AG20443 (cell line): Measurements from ENCODE around the gene ZFYVE21.
A peak's percentile ranks its signal among the peaks of the same experiment; 100 is the strongest.

Source experiments
- DNase-seq: peaks from one replicate; pipeline ENCODE4 v3.0.0; 2012; ENCODE audit warnings: low spot score, mixed read lengths

ZFYVE21 gene

GRCh38 chr14:103705504-103706284 lies 9.9 kb upstream of the ZFYVE21 start:
- no peak for DNase-seq

DNA sequence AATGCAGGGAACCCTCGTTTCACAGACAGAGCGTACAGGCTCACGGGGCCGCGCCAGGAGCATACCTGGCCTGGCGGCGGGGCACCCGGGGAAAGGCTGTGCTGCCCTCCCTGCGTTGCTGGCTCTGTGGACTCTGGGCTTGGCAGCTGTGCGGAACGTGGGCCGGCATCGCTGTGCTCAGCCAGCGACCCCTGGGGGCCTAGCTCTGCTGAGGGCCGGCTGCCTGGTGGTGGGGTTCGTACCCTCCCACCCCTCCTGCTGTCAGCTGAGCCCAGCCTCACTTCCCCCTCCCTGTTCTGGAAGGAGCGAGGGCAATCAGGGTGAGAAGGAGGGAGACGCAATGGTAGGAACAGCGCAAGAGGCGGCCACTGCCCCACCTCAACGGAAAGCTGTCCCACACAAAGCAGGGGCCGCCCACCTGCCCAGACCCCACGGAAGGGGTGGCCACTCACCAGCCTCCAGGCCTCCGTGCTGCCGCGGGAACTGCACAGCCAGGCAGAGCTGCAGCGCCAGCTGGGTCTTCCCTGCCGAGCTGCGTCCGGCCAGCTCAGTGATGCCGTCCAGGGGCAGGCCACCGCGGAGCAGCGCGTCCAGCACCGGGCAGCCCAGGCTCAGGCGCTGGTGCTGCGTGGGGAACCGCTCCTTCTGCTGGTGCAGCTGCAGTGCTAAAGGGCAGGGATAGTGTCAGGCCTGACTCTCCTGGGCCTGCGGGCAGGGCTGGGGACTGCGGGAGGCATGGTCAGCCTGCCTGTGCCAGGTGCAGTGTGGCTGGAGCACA lies 8.9 kb upstream of the ZFYVE21 start:
- DNase-seq: no peak

DNA sequence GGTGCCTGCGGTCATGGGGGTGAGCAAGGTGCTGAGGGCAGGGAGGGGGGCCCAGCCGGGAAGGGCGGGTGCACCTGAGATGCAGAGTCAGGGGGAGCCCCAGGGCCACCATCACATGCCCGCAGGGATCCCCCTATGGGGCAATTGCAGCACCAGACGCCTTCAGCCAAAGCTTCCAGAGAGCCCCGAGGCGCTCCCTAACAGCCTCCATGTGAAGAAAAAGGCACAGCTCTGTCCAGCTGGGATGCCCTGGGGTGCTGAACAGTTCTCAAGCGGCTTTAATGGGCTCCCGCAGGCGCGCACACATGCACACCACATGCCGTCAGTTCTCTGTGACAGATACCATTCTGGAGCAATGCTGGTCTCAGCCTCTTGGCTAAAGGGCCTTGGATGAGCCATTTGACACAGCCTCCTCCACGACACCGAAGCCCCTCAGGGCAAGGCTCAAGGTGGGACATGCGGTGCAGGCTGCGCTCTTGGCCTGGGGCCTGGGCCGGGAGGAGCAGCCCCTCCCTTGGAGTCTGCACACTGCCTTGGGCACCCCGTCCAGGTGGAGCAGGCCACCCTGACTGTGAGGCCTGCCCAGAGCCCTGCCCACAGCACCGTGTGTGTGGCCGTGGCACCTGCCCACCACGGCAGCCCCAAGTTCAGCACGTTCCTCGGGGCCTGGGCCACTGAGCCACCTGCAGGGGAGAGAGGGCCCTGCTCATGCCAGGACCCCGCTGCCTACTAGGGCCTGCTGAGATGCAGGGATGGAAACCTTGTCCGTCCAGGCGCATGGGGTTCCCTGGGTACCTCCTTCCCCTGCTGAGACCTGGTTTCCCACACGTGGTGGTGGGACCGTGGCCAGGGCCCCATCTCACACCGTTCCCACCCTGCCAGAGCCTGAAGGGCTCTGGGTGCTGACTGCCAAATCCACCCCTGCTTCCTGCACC lies 8.0 kb upstream of the ZFYVE21 start:
- no peak for DNase-seq

DNA sequence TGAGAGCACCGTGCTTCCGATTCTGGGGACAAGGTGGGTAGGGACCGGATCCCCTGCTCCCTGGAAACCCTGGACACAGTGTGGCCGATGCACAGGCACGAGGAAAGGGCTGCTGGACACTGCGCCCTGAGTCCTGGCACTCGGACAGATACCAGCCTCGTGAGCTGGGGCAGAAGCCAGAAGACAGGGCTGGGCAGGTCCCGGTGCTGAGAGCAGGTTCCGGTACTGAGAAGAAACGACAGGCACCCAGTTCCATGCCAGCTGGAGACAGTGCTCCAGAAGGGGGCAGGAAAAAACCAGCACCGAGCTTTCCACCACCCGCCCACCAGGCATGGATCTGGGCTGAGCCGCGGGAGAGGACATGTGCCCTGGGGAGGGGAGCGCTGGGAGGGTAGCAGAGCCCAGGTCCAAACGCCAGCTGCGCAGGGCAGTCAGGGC lies 6.8 kb upstream of the ZFYVE21 start:
- no peak for DNase-seq

GRCh38 chr14:103709814-103710213 lies 5.8 kb upstream of the ZFYVE21 start:
- no peak for DNase-seq

GRCh38 chr14:103710771-103711377 lies 4.7 kb upstream of the ZFYVE21 start:
- no peak for DNase-seq

GRCh38 chr14:103711516-103712431 lies 3.8 kb upstream of the ZFYVE21 start:
- DNase-seq: peak; percentile 51

DNA sequence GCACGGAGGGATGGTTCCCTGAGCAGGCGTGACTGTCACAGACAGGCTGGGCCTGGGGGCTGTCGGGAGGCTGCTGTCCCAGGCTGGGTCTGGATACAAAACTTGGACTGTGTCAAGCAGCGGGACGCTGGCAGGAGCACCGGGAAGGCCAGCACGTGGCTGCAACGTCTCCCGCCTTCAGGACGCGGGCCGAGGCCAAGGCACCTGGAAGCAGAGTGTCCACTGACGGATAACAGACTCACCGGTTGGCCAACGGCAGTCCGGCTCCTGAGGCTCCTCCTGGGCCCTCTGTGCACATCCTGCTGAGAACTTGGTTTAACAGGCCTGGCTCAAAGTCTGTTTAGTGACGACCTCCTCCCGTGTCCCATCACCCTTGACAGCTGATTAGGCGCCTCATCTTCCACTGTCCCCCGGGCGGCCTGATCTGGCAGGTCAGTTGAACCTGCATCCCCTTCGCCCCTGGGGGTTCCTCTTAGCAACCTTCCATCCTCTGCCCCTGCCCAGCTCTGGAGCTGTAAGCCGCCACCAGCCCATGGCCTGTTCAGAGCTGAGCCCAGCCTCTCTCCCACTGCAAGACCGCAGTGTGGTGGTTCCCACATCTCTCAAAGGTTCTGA lies 2.9 kb upstream of the ZFYVE21 start:
- no peak for DNase-seq

DNA sequence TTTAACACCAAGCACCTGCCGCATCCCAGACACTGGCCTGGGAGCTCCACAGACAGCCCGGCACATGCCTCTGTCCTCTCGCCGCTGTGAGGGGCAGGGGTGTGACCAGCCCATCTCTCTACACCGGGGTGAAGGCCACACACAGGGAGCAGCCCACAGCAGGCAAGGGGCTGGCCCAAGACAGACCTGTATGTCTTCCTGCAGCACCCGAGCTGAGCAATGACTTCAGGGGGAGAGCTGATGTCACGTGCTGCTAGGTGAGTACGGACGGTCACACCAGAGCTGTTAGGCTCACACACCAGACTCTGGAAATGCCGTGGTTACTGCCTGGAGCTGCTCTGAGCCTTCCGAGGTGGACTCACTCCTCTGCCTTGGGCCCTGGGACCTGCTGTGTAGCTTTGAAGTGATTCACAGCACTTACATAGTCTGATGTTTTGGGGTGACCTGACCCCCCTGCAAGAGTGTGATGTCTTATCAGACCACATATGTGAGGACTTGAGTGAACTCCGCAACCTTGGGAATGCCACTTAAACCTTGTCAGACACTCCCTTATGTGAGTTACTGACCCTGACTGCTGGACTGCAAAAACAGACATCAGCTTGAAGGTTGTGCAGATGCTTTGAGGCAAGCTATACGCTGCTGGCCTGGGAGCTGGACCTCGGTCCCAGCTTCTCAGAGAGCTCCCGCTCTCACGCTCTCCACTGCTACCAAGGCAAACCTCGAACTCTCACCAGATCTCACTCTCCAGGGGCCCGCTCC lies 2.1 kb upstream of the ZFYVE21 start:
- DNase-seq: no peak

DNA sequence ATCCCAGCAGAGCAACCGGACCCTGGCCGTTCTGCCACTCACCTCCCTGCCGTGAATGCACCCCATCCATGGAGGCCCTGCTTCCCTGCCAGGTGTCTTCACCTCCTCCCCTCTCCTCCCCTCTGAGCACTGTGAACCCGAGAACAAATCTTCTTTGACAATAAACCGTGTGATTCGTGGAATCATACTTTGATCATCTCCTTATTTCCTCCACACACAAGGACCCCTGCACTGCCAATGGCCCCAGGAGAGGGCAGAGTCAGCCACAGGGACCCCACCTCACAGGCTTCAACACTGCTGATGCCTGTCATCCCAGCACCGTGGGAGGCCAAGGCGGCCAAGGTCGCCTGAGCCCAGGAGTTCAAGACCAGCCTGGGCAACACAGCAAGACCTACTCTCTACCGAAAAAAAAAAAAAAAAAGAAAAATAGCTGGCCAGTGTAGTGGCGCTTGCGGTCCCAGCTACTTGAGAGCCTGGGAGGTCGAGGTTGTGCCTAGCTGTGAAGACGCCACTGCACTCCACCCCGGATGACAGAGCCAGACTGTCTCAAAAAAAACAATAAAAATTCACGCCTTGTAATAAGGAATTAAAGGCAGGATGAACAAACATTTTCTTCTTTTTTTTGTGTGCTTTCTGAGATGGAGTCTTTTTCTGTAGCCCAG lies 1.4 kb upstream of the ZFYVE21 start:
- no peak for DNase-seq

DNA sequence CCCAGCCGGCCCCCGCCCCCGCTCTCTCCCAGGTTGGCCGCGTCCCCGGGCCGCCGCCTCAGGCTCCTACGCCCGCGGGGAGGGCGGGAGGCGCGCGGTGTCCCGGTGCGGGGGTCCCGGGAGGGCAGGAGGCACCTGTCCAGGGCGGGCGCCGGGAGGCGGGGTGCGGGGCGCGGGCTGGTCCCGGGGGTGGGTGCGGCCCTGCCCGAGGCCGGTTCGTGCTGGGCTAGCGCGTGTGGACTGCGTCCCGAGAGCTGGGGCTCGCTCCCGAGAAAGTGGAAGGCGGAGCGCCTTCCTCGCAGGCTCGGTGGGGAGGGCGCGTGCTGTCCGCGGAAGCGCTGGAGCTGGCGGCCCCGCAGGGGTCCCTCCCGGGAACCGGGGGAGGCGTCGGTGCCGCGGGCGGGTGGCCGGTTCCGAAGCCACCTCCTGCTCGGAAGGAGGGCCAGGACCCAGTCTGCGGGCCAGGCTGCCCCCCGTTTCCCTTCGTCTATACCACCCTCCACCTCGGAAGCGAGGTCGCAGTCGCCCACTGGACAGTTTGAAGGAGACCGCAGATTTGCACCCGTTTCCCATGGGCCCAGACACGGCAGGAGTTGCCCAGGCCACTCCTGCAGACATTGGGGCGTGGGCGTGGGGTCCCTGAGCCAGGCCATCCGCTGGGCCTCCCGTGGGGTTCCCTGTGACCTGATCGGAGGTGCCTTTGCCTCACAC lies 636 bp downstream of the ZFYVE21 start:
- DNase-seq: peak; percentile 76

- DNase-seq: no peak
Measured at GRCh38 chr14:103716899-103717411, 1.3 kb downstream of the ZFYVE21 start.

DNA sequence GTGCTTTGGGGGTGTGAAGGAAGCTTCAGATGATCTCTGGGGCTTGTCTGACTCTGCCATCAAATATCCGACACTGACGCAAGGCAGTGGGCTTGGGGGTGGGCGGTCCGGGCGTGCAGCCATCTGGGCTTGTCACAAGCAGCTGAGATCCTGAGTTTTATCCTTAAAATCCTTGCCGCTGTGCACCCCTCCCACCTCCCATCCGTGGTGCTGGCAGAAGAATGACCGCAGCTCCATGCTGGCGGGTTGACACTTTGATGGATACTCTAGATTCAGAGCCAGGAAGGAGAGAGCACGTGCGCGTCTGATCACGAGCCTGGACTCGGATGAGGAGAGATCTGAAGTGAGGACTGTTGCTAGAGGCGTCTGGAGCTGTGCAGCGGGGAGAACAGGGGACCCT lies 3.0 kb downstream of the ZFYVE21 start:
- no peak for DNase-seq

GRCh38 chr14:103719751-103720150 lies 4.1 kb downstream of the ZFYVE21 start:
- no peak for DNase-seq

DNA sequence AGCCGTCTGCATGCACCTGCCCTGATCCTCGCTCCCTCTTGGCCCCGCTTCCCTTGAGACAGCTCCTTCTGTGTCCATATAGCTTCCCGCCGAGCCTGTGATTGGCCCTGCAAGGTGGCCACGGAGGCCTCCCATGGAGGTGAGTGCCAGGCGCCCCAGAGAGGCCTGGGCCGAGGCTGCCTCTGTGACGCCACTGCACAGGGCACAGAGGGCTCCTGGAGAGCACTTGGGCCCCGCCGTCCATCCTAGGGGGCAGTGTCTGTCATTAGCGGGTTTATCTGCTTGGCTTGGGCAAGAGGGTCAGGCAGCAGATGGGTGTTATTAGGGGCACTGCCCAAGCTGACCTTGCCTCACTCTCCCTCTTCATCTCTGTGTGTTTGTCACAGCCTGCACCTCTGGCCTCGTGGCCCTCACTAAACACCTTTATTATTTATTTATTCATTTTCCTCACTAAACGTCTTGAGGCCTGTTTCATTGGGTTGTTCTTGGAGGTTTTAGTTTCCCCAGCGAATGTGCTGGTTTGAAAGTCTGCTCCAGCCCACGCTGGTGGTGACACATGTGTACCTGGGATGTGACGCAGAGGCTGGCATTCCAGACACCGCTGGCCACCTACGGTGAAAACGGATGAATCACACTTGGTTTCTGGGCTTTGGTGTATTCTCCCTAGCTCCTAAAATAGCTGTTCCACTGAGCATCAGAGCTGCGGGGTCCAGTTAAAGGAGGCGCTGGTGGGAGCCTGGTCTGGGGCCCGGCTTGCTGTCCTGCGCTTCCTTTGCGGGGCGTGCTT lies 5.9 kb downstream of the ZFYVE21 start:
- peak; percentile 29 for DNase-seq

- no peak for DNase-seq
Measured at GRCh38 chr14:103723748-103724081, 8.1 kb downstream of the ZFYVE21 start.

DNA sequence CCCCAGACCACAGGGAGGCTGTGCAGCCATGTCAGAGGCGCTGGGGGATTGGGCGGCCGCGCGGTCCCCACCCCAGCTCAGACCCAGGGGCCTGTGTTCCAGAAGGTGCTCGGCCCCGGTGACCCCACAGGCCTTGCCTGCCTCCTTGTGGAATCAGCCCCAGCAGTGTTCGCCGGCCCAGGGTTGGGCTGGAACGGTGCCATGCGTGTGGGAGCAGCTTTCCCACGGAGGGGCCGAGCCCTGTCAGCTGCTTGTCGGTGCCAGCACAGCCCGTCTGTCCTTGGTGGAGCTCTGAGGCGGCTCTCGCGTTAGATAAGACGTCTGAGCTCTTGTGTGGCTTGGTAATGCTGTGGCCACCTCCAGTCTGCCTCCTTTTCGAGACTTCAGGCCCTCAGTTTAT lies 8.5 kb downstream of the ZFYVE21 start:
- DNase-seq: peak; percentile 53
